GM23338 (cell line): Measurements from ENCODE around the gene AFF3. TPM values are rescaled to one million over a fixed set of nuclear protein-coding genes. Genes with fewer than 3 reads are reported as not detected.

Source experiments
- ATAC-seq: fragments of 200-7000 bp; cut with Tn5 transposase; 3 replicates; pipeline ENCODE4 v1.9.1; 2020
- DNase-seq: peaks from one replicate; pipeline ENCODE4 v3.0.0-alpha.2; 2015; ENCODE audit warnings: low spot score
- H2AFZ ChIP-seq: fragments of 200-600 bp; sonication (generic); 2 replicates; pipeline ENCODE4 v1.8.0; 2016; ENCODE audit warnings: antibody characterized with exemption, mild to moderate bottlenecking, moderate library complexity
- H3F3A ChIP-seq: fragments of 200-600 bp; sonication (generic); replicated peaks from 2 replicates; pipeline ENCODE4 v1.8.0; 2017; ENCODE audit warnings: antibody characterized with exemption, mixed run types, low read depth
- H3K27ac ChIP-seq: fragments of 200-600 bp; sonication (generic); 2 replicates; pipeline ENCODE4 v1.6.1; 2016; ENCODE audit warnings: low read depth
- H3K27me3 ChIP-seq: fragments of 200-600 bp; sonication (generic); 2 replicates; pipeline ENCODE4 v1.8.0; 2016; ENCODE audit warnings: mild to moderate bottlenecking, mixed run types, moderate library complexity; ENCODE audit not compliant: insufficient read depth
- H3K36me3 ChIP-seq: fragments of 200-600 bp; sonication (generic); 2 replicates; pipeline ENCODE4 v1.8.0; 2016; ENCODE audit warnings: mild to moderate bottlenecking; ENCODE audit not compliant: insufficient read depth
- H3K4me1 ChIP-seq: fragments of 200-600 bp; sonication (generic); 2 replicates; pipeline ENCODE4 v1.8.0; 2016; ENCODE audit warnings: mild to moderate bottlenecking, moderate library complexity; ENCODE audit not compliant: insufficient read depth
- H3K4me2 ChIP-seq: fragments of 200-600 bp; sonication (generic); 2 replicates; pipeline ENCODE4 v1.7.1; 2017; ENCODE audit warnings: mixed run types
- H3K4me3 ChIP-seq: fragments of 200-600 bp; sonication (generic); 2 replicates; pipeline ENCODE4 v1.6.1; 2016; ENCODE audit warnings: mixed run types
- H3K79me2 ChIP-seq: fragments of 200-600 bp; sonication (generic); replicated peaks from 2 replicates; pipeline ENCODE4 v1.8.0; 2017; ENCODE audit warnings: mild to moderate bottlenecking; ENCODE audit not compliant: insufficient read depth
- H3K9me2 ChIP-seq: fragments of 200-600 bp; sonication (generic); 2 replicates; pipeline ENCODE4 v1.8.0; 2017; ENCODE audit not compliant: insufficient read depth
- H4K20me1 ChIP-seq: fragments of 200-600 bp; sonication (generic); replicated peaks from 2 replicates; pipeline ENCODE4 v1.8.0; 2017; ENCODE audit warnings: mild to moderate bottlenecking; ENCODE audit not compliant: insufficient read depth
- H3K27ac Mint-ChIP-seq: 2 replicates; pipeline ENCODE4 v1.8.0; 2020; ENCODE audit warnings: inconsistent platforms, mild to moderate bottlenecking, moderate library complexity, mixed read lengths
- H3K27me3 Mint-ChIP-seq: 3 replicates; pipeline ENCODE4 v1.8.0; 2022; ENCODE audit warnings: low read depth, mild to moderate bottlenecking, moderate library complexity, mixed read lengths, inconsistent platforms; ENCODE audit not compliant: insufficient read depth, poor library complexity
- H3K36me3 Mint-ChIP-seq: 3 replicates; pipeline ENCODE4 v1.8.0; 2021; ENCODE audit warnings: low read depth, mild to moderate bottlenecking, inconsistent platforms, moderate library complexity, mixed read lengths
- H3K4me1 Mint-ChIP-seq: 3 replicates; pipeline ENCODE4 v1.8.0; 2020; ENCODE audit warnings: mild to moderate bottlenecking, inconsistent platforms, mixed read lengths
- H3K4me3 Mint-ChIP-seq: 3 replicates; pipeline ENCODE4 v1.8.0; 2021; ENCODE audit warnings: moderate library complexity, mild to moderate bottlenecking, inconsistent platforms, mixed read lengths
- H3K9me3 Mint-ChIP-seq: 3 replicates; pipeline ENCODE4 v1.8.0; 2020; ENCODE audit warnings: moderate library complexity, mild to moderate bottlenecking, inconsistent platforms, mixed read lengths
- CREB1 ChIP-seq: fragments of 250-450 bp; sonication (Bioruptor Pico); IDR thresholded peaks from 2 replicates; pipeline ENCODE4 v1.5.0; 2020; ENCODE audit warnings: low read depth, mild to moderate bottlenecking, moderate library complexity
- ETS1 ChIP-seq: IDR thresholded peaks from 2 replicates; pipeline ENCODE4 v1.6.1; 2016; ENCODE audit warnings: antibody characterized with exemption
- EZH2 ChIP-seq: fragments of 200-600 bp; sonication (generic); IDR thresholded peaks from one replicate; pipeline ENCODE4 v1.8.0; 2017; ENCODE audit warnings: antibody characterized with exemption, mild to moderate bottlenecking, low read depth; ENCODE audit not compliant: unreplicated experiment
- EZH2phosphoT487 ChIP-seq: fragments of 200-600 bp; sonication (generic); IDR thresholded peaks from one replicate; pipeline ENCODE4 v1.8.1; 2018; ENCODE audit warnings: antibody characterized with exemption; ENCODE audit not compliant: unreplicated experiment
- JUNB ChIP-seq: IDR thresholded peaks from one replicate; pipeline ENCODE4 v1.6.1; 2016; ENCODE audit warnings: antibody characterized with exemption; ENCODE audit not compliant: unreplicated experiment
- NANOG ChIP-seq: IDR thresholded peaks from 2 replicates; pipeline ENCODE4 v1.6.1; 2016; ENCODE audit warnings: antibody characterized with exemption, borderline replicate concordance
- POLR2AphosphoS5 ChIP-seq: IDR thresholded peaks from 2 replicates; pipeline ENCODE4 v1.6.1; 2016; ENCODE audit warnings: antibody characterized with exemption, low read depth
- STAT1 ChIP-seq: IDR thresholded peaks from one replicate; pipeline ENCODE4 v1.6.1; 2016; ENCODE audit warnings: antibody characterized with exemption; ENCODE audit not compliant: unreplicated experiment
- ZNF114 ChIP-seq: fragments of 250-450 bp; sonication (Bioruptor Pico); IDR thresholded peaks from 2 replicates; pipeline ENCODE4 v1.5.0; 2020; ENCODE audit warnings: mild to moderate bottlenecking, moderate library complexity
- ZNF331 ChIP-seq: fragments of 250-450 bp; sonication (Bioruptor Pico); IDR thresholded peaks from 2 replicates; pipeline ENCODE4 v1.5.0; 2020; ENCODE audit warnings: low read depth, mild to moderate bottlenecking, moderate library complexity
- ZNF462 ChIP-seq: fragments of 250-450 bp; sonication (Bioruptor Pico); IDR thresholded peaks from 2 replicates; pipeline ENCODE4 v1.5.0; 2020; ENCODE audit warnings: mild to moderate bottlenecking, moderate library complexity
- polyA plus RNA-seq: library from polyadenylated mRNA; unstranded; fragments of >200 nt; fragmentation: Nextera tagmentation; extraction: Ambion mirVana; gene quantifications from 2 replicates; pipeline ENCODE4 v1.2.1, GENCODE V29; 2016
- total RNA-seq: library from RNA; depleted of rRNA; stranded (reverse); fragments of >200 nt; shearing (Covaris generic); gene quantifications from 2 replicates; pipeline ENCODE4 v1.2.3, GENCODE V29; 2014
- TF ChIP-seq, protein P1 (sequence below): IDR thresholded peaks from one replicate; pipeline ENCODE4 v1.6.1; 2018; ENCODE audit warnings: antibody characterized with exemption; ENCODE audit not compliant: unreplicated experiment
- TF ChIP-seq, protein P2 (sequence below), 2 experiments: fragments of 200-600 bp in 1 of 2; sonication (generic) in 1 of 2; conservative IDR thresholded peaks; 2 replicates each; pipeline versions ENCODE4 v1.5.1 to v1.6.1; 2016 to 2017; ENCODE audit warnings: antibody characterized with exemption in 2 of 2, low read depth in 2 of 2, mild to moderate bottlenecking in 2 of 2, moderate library complexity in 1 of 2

AFF3 gene
- total and polyA plus RNA-seq, 2 experiments from 2014 or later: 0.73 to 1.4 TPM

DNA sequence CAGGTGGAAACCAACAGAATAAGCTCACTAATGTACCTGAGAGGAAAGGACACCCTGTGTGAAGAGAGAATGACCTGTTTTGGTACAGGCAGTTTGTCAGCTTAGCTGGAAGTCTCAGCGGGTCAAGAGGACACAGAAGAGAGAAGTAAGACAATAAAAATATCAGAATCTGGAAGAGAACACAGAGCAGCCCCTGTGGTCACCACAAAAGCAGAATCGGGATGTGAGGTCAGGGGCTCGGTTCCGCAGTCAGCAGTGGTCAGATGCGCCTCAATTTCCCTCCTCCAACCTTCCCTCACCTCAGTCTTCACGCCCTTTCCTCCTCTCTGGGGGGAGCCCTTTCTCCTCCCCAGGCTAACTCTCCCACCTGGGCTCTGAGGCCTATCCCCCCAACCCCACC lies 122.9 kb downstream of the AFF3 start:
- no peak overlapping the region for H3K4me3 Mint-ChIP-seq

More for the DNA sequence above, 122.9 kb downstream of the AFF3 start:
- no peak for ATAC-seq
- no peaks in the 10 kb centered on the region for H3K36me3 Mint-ChIP-seq
- no peaks in the 10 kb centered on the region for H3K9me2 ChIP-seq
- no peak for DNase-seq
- no peaks in the 10 kb centered on the region for H3F3A ChIP-seq
- no peak overlapping the region for H3K27ac ChIP-seq
- H3K4me1 Mint-ChIP-seq: no peaks in the 10 kb centered on the region; the same call in 2 of the 3 replicates
- H3K9me3 Mint-ChIP-seq: no peaks in the 10 kb centered on the region
- no peaks in the 10 kb centered on the region for H3K4me1 ChIP-seq
- H3K79me2 ChIP-seq: no peaks in the 10 kb centered on the region
- H2AFZ ChIP-seq: no peak overlapping the region
- no peak for TF ChIP-seq ETS1
- TF ChIP-seq STAT1: no peak
- TF ChIP-seq, protein P1, sequence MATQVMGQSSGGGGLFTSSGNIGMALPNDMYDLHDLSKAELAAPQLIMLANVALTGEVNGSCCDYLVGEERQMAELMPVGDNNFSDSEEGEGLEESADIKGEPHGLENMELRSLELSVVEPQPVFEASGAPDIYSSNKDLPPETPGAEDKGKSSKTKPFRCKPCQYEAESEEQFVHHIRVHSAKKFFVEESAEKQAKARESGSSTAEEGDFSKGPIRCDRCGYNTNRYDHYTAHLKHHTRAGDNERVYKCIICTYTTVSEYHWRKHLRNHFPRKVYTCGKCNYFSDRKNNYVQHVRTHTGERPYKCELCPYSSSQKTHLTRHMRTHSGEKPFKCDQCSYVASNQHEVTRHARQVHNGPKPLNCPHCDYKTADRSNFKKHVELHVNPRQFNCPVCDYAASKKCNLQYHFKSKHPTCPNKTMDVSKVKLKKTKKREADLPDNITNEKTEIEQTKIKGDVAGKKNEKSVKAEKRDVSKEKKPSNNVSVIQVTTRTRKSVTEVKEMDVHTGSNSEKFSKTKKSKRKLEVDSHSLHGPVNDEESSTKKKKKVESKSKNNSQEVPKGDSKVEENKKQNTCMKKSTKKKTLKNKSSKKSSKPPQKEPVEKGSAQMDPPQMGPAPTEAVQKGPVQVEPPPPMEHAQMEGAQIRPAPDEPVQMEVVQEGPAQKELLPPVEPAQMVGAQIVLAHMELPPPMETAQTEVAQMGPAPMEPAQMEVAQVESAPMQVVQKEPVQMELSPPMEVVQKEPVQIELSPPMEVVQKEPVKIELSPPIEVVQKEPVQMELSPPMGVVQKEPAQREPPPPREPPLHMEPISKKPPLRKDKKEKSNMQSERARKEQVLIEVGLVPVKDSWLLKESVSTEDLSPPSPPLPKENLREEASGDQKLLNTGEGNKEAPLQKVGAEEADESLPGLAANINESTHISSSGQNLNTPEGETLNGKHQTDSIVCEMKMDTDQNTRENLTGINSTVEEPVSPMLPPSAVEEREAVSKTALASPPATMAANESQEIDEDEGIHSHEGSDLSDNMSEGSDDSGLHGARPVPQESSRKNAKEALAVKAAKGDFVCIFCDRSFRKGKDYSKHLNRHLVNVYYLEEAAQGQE: no peak
- no peak for TF ChIP-seq NANOG
- TF ChIP-seq POLR2AphosphoS5: no peak
- no peak for TF ChIP-seq JUNB
- no peak for TF ChIP-seq ZNF114 (CRISPR knock-in tag)
- no peak for TF ChIP-seq EZH2
- TF ChIP-seq CREB1 (CRISPR knock-in tag): no peak
- TF ChIP-seq ZNF462 (CRISPR knock-in tag): no peak
- TF ChIP-seq ZNF331: no peak
- TF ChIP-seq, protein P2, sequence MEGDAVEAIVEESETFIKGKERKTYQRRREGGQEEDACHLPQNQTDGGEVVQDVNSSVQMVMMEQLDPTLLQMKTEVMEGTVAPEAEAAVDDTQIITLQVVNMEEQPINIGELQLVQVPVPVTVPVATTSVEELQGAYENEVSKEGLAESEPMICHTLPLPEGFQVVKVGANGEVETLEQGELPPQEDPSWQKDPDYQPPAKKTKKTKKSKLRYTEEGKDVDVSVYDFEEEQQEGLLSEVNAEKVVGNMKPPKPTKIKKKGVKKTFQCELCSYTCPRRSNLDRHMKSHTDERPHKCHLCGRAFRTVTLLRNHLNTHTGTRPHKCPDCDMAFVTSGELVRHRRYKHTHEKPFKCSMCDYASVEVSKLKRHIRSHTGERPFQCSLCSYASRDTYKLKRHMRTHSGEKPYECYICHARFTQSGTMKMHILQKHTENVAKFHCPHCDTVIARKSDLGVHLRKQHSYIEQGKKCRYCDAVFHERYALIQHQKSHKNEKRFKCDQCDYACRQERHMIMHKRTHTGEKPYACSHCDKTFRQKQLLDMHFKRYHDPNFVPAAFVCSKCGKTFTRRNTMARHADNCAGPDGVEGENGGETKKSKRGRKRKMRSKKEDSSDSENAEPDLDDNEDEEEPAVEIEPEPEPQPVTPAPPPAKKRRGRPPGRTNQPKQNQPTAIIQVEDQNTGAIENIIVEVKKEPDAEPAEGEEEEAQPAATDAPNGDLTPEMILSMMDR (conservative IDR thresholded peaks at IDR 0.05; ENCODE audit: low read depth in 2 of 2): no peak
- no peak for TF ChIP-seq EZH2phosphoT487
- no peak overlapping the region for H3K4me2 ChIP-seq
- H3K27ac Mint-ChIP-seq: no peak overlapping the region
- no peaks in the 10 kb centered on the region for H3K27me3 ChIP-seq
- H3K4me3 ChIP-seq: no peak overlapping the region
- no peaks in the 10 kb centered on the region for H3K36me3 ChIP-seq
- no peaks in the 10 kb centered on the region for H4K20me1 ChIP-seq
- peaks cover 7% of the 10 kb centered on the region for H3K27me3 Mint-ChIP-seq
